Stimulated activated CD8-positive, alpha-beta memory T cell treated with anti-CD3 and anti-CD28 coated beads, Interleukin-7, amount 100 ng/mL, for 4 hours (primary cell): ENCODE results near the gene TPR.

Experiments used
- DNase-seq, 2 donors: peaks; one replicate each; pipeline ENCODE4 v3.0.0-alpha.2; 2020; ENCODE audit warnings: low read depth in 2 of 2

The TPR gene

DNA sequence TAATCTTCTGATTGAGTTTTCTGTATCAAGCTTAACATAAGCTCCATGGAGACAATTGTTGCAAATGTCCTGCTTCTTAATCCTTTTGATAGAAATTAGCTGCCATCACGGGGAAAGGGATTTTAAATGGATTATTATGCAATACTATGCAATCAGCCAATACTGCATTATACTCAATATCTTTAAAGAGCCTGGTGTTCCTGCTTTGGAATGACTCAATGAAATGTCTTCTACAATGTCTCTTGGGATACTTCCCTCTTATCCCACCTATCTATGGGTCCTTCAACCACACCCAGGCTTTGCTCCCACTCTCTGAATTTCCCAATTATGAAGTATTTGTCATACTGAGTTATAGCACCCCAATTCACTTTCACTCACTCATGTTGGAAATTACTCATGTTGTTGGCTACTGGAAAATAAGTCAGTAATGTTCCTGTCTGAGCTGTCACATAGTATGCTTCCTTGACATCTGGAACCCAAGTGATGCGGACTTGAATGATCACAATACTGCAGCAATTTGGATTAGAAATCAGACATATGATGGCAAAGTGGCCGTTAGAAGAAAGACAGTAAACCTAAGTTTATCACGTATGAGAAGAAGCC lies 85.0 kb downstream of the TPR start:
- no peak for DNase-seq

GRCh38 chr1:186286615-186287315 lies 88.3 kb downstream of the TPR start:
- no peak for DNase-seq

- no peak for DNase-seq
Measured at GRCh38 chr1:186283374-186283773, 91.7 kb downstream of the TPR start.

GRCh38 chr1:186282466-186282865 lies 92.6 kb downstream of the TPR start:
- no peak for DNase-seq

DNA sequence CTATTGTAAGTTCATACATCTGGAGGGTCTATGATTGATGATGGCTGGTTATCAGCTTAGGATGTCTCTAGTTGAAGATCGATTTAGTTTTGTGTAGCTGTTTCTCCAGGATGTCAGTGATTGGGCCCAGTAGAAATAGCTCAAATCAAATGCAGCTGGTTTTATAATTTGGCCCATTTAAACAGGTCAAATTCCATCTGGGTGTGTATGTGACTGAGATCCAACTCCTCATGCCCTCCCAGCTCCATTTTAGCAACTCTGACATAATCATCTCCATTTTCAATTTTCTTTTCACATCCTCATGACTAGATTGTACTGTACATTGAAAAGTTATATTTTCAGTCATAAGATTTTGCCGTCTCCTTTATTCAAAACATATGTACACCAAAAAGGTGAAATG lies 99.2 kb downstream of the TPR start:
- no peak for DNase-seq

DNA sequence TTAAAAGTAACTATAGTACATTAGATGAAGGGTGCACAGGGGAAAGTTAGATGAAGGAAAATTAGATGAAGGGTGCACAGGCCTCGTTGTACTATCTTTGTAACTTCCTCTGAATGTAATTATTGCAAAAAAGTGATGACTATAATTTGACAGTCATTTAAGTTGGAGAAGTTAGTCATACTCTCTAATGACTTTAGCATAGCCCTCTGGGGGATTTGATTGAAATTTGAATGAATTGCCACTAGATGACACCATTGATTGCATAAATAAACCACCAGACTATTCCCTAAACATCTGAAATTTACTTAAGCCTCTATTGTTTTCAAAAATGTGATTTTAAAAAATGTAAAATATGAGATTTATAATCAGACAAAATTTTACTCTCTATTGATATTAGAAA lies 102.6 kb downstream of the TPR start:
- DNase-seq: no peak

GRCh38 chr1:186271032-186271431 lies 104.0 kb downstream of the TPR start:
- DNase-seq: no peak
